Colonic mucosa (tissue), 4 donors: Measurements from ENCODE around the gene RNLS. TPM values are rescaled to one million over a fixed set of nuclear protein-coding genes. Genes with fewer than 3 reads are reported as not detected.

Experiments used
- DNase-seq: peaks from one replicate; pipeline ENCODE4 v3.0.0-alpha.2; 2020
- H3K27ac ChIP-seq: fragments of 200-600 bp; one replicate; pipeline ENCODE4 v1.8.0; 2021
- H3K27me3 ChIP-seq: fragments of 200-600 bp; one replicate; pipeline ENCODE4 v1.8.0; 2021
- H3K36me3 ChIP-seq: fragments of 200-600 bp; one replicate; pipeline ENCODE4 v1.8.0; 2021
- H3K4me1 ChIP-seq: fragments of 200-600 bp; one replicate; pipeline ENCODE4 v1.8.0; 2021; ENCODE audit warnings: mild to moderate bottlenecking
- H3K4me3 ChIP-seq: fragments of 200-600 bp; one replicate; pipeline ENCODE4 v1.8.0; 2021
- H3K9ac ChIP-seq, 2 donors: one replicate each; pipeline ENCODE4 v1.7.0; 2013; ENCODE audit warnings: control low read depth in 2 of 2, low read depth in 2 of 2, low read length in 2 of 2
- H3K9me3 ChIP-seq: fragments of 200-600 bp; one replicate; pipeline ENCODE4 v1.8.0; 2021
- intact Hi-C: fragments of 100-400 bp; cut with DNase I; formaldehyde crosslinking; loops from one replicate; pipeline ENCODE4 v1.14.1; 2022
- total RNA-seq, 2 donors: library from RNA; stranded (reverse); fragmentation: NEBNext Ultra II Directional in 1 of 2; extraction: Animal tissue kit (Norgen Biotek cat#: 25700) in 1 of 2; gene quantifications; one replicate each; pipeline ENCODE4 v1.2.1, GENCODE V29; 2021
- TF ChIP-seq, protein P1 (sequence below): fragments of 200-600 bp; IDR thresholded peaks from one replicate; pipeline ENCODE4 v1.8.0; 2022; ENCODE audit warnings: antibody characterized with exemption, mild to moderate bottlenecking
- donor health status: healthy.
- donor health status: DM: no; HTN: no; CAD: no.
- donor health status: DM: no; HTN: no; CAD: no.

RNLS gene
- total RNA-seq, 2 donors from 2014 or later, result 13.0 to 19.1 TPM

DNA sequence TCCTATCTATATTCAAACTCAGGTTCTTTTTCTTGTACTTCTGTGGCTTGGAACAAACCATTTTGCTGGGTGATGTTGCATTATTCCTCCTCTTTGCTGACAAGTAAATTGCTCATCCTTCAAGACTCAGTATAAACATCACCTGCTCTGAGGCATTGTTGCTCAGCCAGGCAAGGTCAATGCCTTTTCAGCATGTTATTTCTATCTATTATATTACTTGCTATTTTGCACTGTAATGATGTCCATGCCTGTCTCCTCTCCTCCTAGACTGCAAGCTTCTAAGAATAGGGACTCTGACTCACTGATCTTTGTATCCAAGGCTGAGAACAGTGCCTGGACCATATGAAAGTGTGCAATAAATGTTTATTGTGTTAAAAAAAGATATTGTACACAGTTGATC lies 293.8 kb downstream of the RNLS start:
- Histone ChIP-seq H3K4me3 (no peak overlapping the region), H3K9ac (no peak overlapping the region), H3K9me3 (no peaks in the 10 kb centered on the region), H3K27ac (no peak overlapping the region), H3K36me3 (no peaks in the 10 kb centered on the region), H3K4me1 (no peaks in the 10 kb centered on the region), H3K27me3 (no peaks in the 10 kb centered on the region)
- TF ChIP-seq, protein P1, sequence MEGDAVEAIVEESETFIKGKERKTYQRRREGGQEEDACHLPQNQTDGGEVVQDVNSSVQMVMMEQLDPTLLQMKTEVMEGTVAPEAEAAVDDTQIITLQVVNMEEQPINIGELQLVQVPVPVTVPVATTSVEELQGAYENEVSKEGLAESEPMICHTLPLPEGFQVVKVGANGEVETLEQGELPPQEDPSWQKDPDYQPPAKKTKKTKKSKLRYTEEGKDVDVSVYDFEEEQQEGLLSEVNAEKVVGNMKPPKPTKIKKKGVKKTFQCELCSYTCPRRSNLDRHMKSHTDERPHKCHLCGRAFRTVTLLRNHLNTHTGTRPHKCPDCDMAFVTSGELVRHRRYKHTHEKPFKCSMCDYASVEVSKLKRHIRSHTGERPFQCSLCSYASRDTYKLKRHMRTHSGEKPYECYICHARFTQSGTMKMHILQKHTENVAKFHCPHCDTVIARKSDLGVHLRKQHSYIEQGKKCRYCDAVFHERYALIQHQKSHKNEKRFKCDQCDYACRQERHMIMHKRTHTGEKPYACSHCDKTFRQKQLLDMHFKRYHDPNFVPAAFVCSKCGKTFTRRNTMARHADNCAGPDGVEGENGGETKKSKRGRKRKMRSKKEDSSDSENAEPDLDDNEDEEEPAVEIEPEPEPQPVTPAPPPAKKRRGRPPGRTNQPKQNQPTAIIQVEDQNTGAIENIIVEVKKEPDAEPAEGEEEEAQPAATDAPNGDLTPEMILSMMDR, result no peak
- intact Hi-C loops, result no loop called here
- no peak for DNase-seq

GRCh38 chr10:88288320-88289059 lies 294.6 kb downstream of the RNLS start:
- H3K9me3 ChIP-seq, result no peaks in the 10 kb centered on the region
- no peak overlapping the region for H3K9ac ChIP-seq
- H3K36me3 ChIP-seq, result no peaks in the 10 kb centered on the region
- intact Hi-C loops, result no loop called here
- DNase-seq, result no peak
- no peaks in the 10 kb centered on the region for H3K4me1 ChIP-seq
- TF ChIP-seq, protein P1, result no peak
- H3K4me3 ChIP-seq, result no peak overlapping the region
- H3K27me3 ChIP-seq, result no peaks in the 10 kb centered on the region
- H3K27ac ChIP-seq, result no peak overlapping the region

DNA sequence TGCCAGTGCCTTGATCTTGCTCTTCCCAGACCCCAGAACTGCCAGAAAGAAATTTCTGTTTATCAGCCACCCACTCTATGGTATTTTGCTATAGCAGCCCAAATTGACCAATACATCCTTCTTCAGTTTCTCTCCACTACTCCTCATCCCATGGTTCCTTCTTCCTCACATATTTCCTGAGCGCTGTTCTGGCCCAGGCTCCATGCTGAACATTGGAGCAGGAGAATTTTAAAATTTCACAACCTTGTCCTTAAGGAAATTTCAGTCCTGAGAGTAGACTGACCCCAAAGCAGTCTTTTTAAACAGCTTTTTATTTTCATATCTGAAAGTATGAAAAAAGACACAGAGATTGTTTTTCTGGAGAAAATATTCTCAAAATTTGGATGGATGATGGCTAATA lies 297.1 kb downstream of the RNLS start:
- no peak overlapping the region for H3K4me3 ChIP-seq
- H3K4me1 ChIP-seq, result no peaks in the 10 kb centered on the region
- no peak for DNase-seq
- H3K27me3 ChIP-seq, result no peaks in the 10 kb centered on the region
- H3K9me3 ChIP-seq, result no peaks in the 10 kb centered on the region
- H3K27ac ChIP-seq, result no peak overlapping the region
- no peaks in the 10 kb centered on the region for H3K36me3 ChIP-seq
- no peak overlapping the region for H3K9ac ChIP-seq
- intact Hi-C loops, result no loop called here
- TF ChIP-seq, protein P1, result no peak

DNA sequence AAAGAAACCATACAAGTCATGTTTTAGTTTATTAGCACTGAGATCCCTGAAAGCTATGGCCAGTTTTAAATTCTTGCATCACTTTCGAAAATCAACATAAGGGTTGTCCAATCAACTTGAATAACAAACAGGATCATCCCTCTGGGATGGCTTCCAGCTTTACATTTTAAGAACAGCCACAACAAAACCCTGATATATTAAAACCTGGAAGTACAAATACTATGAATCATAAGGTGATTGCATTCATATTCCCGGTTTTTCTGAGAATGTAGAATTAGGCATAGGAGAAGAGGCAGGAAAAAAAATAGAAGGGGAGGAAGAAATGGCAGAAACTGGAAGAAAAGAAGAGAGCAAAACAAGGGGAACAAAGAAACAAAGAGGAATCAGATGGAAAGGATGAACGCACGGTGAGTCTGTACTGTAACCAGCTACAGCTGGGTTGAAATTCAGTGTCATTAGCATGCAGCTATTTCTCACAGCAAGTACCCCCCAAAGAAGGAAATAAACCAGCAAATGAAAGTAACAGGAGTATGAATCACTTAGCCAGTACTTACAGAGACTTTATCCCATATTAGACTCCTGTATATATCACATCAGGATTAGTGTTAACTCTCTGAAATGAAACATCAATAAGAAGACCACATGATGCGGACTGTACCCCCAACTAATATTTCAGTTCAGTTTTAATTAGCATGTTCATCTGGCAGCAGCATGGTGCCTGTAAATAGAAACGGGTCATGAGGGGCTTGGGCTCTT lies 301.3 kb downstream of the RNLS start:
- H3K4me3 ChIP-seq, result no peak overlapping the region
- no peak overlapping the region for H3K9ac ChIP-seq
- DNase-seq, result no peak
- intact Hi-C loops, result no loop called here
- H3K4me1 ChIP-seq, result no peaks in the 10 kb centered on the region
- no peaks in the 10 kb centered on the region for H3K9me3 ChIP-seq
- no peak overlapping the region for H3K27ac ChIP-seq
- no peaks in the 10 kb centered on the region for H3K27me3 ChIP-seq
- H3K36me3 ChIP-seq, result no peaks in the 10 kb centered on the region
- TF ChIP-seq, protein P1, result no peak

DNA sequence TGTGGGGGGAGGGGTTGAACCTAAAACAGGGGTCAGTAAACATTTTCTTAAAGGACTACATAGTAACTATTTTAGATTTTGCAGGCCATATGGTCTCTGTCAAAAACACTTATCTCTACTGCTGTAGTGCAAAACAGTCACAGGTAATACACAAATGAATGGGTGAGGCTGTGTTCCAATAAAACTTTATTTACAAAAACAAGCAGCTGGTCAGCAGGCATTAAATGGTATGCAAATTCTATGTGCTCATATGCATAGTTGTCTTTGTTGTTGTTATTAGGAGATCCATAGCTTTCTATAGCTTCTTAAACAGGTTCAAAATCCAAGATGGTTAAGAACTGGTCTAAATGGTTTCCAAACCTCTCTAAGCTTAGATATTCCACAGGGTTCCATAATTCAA lies 302.6 kb downstream of the RNLS start:
- Histone ChIP-seq H3K27ac (no peak overlapping the region), H3K4me3 (no peak overlapping the region), H3K27me3 (no peaks in the 10 kb centered on the region), H3K36me3 (no peaks in the 10 kb centered on the region), H3K9me3 (no peaks in the 10 kb centered on the region), H3K4me1 (no peaks in the 10 kb centered on the region), H3K9ac (no peak overlapping the region)
- intact Hi-C loops, result no loop called here
- TF ChIP-seq, protein P1, result no peak
- no peak for DNase-seq
